ENCODE results near the gene PCBP3.

DNA sequence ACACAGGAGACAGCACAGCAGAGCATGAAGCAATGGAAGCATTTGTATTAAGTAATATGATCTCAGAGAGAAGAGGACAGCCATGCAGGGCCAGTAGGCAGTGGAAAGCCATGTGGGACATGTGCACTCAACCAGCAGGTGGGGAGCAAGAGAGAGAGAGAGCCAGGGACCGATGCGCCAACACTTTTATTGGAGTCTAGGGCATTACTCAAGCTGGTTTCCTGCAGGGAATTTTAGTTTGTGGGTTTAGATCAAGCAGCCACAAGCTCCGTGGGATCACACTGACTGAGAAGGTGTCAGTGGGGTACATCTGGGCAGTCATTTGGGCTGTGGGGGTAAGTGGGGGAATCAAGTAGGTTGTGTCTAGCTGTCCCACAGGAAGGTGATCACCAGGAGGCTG lies 137.1 kb downstream of the PCBP3 start:
- TF ChIP-seq, protein P1, sequence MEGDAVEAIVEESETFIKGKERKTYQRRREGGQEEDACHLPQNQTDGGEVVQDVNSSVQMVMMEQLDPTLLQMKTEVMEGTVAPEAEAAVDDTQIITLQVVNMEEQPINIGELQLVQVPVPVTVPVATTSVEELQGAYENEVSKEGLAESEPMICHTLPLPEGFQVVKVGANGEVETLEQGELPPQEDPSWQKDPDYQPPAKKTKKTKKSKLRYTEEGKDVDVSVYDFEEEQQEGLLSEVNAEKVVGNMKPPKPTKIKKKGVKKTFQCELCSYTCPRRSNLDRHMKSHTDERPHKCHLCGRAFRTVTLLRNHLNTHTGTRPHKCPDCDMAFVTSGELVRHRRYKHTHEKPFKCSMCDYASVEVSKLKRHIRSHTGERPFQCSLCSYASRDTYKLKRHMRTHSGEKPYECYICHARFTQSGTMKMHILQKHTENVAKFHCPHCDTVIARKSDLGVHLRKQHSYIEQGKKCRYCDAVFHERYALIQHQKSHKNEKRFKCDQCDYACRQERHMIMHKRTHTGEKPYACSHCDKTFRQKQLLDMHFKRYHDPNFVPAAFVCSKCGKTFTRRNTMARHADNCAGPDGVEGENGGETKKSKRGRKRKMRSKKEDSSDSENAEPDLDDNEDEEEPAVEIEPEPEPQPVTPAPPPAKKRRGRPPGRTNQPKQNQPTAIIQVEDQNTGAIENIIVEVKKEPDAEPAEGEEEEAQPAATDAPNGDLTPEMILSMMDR (optimal IDR thresholded peaks at IDR 0.05 in 1 of 3, IDR thresholded peaks at IDR 0.05 in 1 of 3, conservative IDR thresholded peaks at IDR 0.05 in 1 of 3; ENCODE audit: extremely low read depth in 1 of 3, insufficient read depth in 2 of 3, low read length in 3 of 3): no peak
- no peak for TF ChIP-seq EZH2 (IDR thresholded peaks at IDR 0.05; ENCODE audit: low read length)
